Neural cell (in vitro differentiated cells): ENCODE measurements around the gene EFR3B.

Source experiments
- CTCF ChIP-seq: fragments of 450-650 bp; IDR thresholded peaks from 2 replicates; pipeline ENCODE4 v1.5.1; 2014; ENCODE audit warnings: antibody characterized with exemption, mild to moderate bottlenecking, moderate library complexity; ENCODE audit not compliant: poor library complexity, severe bottlenecking
- SMC3 ChIP-seq: fragments of 450-650 bp; conservative IDR thresholded peaks from 2 replicates; pipeline ENCODE4 v1.6.1; 2014; ENCODE audit warnings: antibody characterized with exemption, mild to moderate bottlenecking, moderate library complexity; ENCODE audit not compliant: poor library complexity

GRCh38 chr2:25030702-25031101 lies 11.2 kb upstream of the EFR3B start:
- TF ChIP-seq CTCF, result no peak
- no peak for TF ChIP-seq SMC3
